Subcutaneous adipose tissue (tissue), 4 donors: Measurements from ENCODE around the gene COBLL1. TPM values are rescaled to one million over a fixed set of nuclear protein-coding genes. Genes with fewer than 3 reads are reported as not detected.

ENCODE experiments used
- total RNA-seq, 4 donors: library from RNA; depleted of rRNA; stranded (reverse); fragments of >200 nt; gene quantifications; one replicate each; pipeline ENCODE4 v1.1.0, GENCODE V29; 2016
- TF ChIP-seq, protein P1 (sequence below): fragments of 450-650 bp; IDR thresholded peaks from one replicate; pipeline ENCODE4 v1.5.1; 2016; ENCODE audit warnings: low read depth, mild to moderate bottlenecking, control low read depth, antibody characterized with exemption, moderate library complexity

The COBLL1 gene
- total RNA-seq, 4 donors from 2014 or later, result 38.4 to 123 (median 91.5) TPM

GRCh38 chr2:164789968-164790367 is 51.7 kb downstream of the COBLL1 start:
- TF ChIP-seq, protein P1, sequence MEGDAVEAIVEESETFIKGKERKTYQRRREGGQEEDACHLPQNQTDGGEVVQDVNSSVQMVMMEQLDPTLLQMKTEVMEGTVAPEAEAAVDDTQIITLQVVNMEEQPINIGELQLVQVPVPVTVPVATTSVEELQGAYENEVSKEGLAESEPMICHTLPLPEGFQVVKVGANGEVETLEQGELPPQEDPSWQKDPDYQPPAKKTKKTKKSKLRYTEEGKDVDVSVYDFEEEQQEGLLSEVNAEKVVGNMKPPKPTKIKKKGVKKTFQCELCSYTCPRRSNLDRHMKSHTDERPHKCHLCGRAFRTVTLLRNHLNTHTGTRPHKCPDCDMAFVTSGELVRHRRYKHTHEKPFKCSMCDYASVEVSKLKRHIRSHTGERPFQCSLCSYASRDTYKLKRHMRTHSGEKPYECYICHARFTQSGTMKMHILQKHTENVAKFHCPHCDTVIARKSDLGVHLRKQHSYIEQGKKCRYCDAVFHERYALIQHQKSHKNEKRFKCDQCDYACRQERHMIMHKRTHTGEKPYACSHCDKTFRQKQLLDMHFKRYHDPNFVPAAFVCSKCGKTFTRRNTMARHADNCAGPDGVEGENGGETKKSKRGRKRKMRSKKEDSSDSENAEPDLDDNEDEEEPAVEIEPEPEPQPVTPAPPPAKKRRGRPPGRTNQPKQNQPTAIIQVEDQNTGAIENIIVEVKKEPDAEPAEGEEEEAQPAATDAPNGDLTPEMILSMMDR, result no peak

- TF ChIP-seq, protein P1, result no peak
These were observed 54.8 kb downstream of the COBLL1 start for GRCh38 chr2:164786787-164787186.

GRCh38 chr2:164785457-164785856 is 56.2 kb downstream of the COBLL1 start:
- TF ChIP-seq, protein P1, result no peak

- TF ChIP-seq, protein P1, result no peak
These were observed 57.2 kb downstream of the COBLL1 start for GRCh38 chr2:164784376-164784775.

DNA sequence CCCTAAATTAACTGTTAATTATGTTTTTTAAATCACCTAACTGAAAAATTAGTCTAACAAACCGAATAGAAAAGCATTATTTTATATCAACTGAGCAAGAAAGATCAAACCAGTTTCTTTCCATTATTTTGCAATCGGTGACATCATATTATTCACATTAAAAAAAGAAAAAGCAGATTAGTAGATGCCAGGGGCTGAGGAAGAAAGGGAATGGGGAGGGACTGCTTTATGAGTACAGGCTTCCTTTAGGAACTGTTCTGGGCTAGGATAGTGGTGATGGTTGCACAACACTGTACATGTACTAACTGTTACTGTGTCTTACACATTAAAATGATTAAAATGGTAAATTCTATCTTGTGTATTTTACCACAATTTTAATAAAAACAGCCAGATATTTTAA is 59.3 kb downstream of the COBLL1 start:
- TF ChIP-seq, protein P1, result no peak

DNA sequence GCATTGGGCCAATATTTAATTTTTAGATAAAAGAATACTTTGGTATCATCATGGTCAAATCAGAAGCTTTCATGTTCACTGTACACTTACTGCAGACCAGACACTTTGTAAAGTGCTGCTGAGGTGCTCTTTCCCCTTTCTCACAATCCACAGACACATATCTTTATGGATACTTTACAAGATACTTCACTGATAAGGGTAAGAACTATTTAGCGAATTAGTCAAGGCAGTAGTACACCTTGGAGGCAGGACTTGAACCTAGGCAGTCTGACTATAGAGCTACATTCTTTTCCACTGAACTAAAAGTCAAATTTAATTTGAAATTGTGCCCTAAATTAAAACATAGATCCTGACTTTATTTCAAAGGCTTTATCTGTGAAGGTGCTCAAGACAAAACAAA is 60.2 kb downstream of the COBLL1 start:
- TF ChIP-seq, protein P1, result no peak

- TF ChIP-seq, protein P1, result no peak
These were observed 60.9 kb downstream of the COBLL1 start for GRCh38 chr2:164780611-164781178.
